Measurements from ENCODE around the gene NUDT22.

The NUDT22 gene

DNA sequence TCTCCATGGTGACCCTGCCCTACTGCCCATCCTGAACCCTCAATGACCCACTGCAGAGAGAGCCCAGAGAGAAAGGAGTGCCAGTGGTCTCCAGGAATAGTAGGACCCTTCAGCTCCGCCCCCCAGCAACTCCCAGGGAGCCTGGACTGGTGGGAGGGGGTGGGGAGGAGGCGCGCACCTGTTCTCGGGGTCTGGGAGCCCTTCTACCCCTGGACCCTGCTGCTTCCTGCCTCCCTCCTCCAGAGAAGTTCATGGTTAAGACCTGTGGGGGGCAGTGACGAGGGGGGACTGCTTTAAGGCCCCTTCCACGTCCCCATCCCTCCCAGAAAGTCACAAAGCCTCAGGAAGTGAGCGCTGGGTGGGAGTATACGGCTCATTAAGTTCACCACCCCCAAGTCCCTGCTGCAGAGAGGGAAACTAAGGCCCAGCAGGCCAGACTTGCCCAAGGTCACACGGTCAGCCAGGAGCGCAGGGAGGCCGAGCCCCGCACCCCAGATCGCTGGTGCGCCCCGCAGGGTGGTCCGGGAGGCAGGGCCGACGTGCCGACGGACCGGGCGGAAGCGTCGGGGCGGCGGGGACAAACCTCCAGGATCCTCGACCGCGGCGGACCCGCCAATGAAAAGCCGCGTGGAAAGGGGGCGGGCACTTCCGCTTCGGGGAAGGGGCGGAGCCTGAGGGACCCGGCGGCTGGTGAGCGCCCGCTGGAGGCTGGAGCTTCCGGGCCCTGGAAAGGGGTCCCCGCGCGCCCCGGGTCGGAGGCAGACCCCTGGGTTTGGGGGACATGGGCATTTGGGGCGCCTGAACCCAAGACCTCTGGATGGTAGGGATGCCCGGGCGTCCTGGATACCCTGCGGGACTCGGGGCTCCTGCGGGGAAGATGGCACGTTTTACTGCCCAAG, at the start of gene NUDT22, which contains the start of gene TRPT1:
Gene NUDT22, plus strand, starts transcription at position 667 of the 899 bp plus-strand sequence. CDS start 379 bp downstream, outside the sequence.
Gene TRPT1, minus strand, starts transcription at position 579 of the 899 bp plus-strand sequence. Its CDS starts 326 bp downstream, at position 253.
- DNase-seq (ENCODE audit: low read depth in 2 of 2), result peak; percentile 82 to 84

- DNase-seq (ENCODE audit: low read depth in 2 of 2), result no peak
Measured at GRCh38 chr11:64176751-64177150, 49.3 kb upstream of the NUDT22 start.

- no peak for DNase-seq (ENCODE audit: low read depth in 2 of 2)
Measured at GRCh38 chr11:64178203-64178602, 47.9 kb upstream of the NUDT22 start.

- DNase-seq (ENCODE audit: low read depth in 2 of 2), result no peak
Measured at GRCh38 chr11:64178951-64179639, 47.0 kb upstream of the NUDT22 start.

DNA sequence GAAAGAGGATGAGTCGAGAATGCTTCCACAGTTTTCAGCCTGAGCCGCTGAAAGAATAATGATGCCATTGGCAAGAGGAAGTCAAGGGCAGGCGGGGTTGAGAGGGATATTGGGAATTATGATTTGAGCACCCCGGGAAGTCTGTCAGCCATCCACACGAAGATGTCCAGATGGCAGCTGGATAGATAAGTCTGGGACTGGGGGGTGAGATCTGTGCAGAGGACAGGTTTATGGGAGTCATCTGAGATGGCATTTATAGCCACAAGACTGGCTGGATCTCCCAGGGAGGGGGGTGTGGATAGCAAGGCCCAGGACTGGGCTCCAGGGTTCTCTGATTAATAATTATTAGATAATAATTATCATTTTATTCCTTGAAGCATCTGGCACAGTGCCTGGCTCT, 45.2 kb upstream of the NUDT22 start:
- no peak for DNase-seq (ENCODE audit: low read depth in 2 of 2)

- no peak for DNase-seq (ENCODE audit: low read depth in 2 of 2)
Measured at GRCh38 chr11:64181506-64182411, 44.3 kb upstream of the NUDT22 start.

GRCh38 chr11:64183890-64184289, 42.2 kb upstream of the NUDT22 start:
- DNase-seq (ENCODE audit: low read depth in 2 of 2), result no peak

DNA sequence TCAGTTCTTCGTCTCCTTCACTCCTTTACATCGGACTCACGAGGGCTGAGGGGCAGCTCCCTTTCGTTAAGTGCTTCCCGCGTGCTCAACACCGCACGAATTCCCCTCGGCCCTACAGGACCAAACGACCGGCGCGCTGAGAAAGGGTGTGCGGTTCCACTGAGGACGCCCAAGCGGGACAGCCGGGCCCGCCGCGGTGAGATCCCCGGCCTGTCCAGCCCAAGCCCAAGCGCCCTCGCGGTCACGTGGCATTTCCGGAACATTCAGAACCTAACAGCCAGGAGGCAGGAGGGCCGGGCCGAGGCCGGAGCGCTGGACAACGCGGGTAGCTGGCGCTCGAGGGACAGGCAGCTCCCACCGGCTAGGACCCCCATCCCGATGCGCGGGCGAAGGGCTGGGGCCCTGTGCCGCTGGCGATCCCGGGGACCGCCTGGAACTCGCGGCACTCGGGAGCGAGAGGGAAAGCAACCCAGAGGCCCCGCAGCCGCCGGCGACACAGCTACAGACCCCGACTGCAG, 40.8 kb upstream of the NUDT22 start:
- no peak for DNase-seq (ENCODE audit: low read depth in 2 of 2)

DNA sequence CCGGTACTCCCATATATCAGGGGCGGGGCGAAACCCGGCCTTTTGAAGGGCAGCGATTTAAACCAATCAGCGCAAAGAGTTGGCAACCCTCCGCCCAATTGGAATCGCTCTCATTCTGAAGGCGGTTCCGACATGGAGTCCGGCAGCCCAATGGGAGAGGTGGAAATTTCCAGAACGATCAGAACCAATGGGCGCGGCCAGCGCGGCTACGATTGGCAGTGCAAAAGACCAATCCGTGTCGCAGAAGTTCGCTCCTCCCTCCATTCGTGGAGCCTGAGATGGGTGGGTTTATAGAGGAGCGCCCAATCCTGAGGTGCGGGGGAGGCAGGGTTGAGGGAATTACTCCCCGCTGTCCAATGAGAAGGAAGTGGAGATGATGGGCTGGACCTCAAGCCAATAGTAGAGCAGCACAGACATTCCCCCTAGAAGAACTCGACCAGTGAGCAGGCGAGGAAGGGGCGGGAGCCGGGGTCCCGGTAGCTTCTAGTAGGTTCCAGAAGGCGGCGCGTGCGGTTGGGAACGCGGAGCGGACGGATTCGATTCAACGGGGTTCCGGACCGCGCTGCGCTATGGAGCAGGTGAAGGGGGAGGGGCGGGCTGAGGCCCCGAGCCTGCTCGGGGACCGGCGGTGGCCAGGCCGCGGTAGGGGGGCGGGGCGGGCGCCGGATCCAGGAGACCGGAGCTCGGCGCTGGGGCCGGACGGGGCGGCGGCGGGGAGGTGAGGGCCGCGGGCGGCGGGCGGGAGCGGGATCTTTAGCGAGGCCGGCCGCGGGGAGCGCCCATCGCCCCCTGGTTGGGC, 40.2 kb upstream of the NUDT22 start, which contains the start of gene STIP1:
Gene STIP1, plus strand, starts transcription at position 479 of the 799 bp plus-strand sequence. Its CDS starts 91 bp downstream, at position 570.
- DNase-seq (ENCODE audit: low read depth in 2 of 2), result peak; percentile 98 to 99

DNA sequence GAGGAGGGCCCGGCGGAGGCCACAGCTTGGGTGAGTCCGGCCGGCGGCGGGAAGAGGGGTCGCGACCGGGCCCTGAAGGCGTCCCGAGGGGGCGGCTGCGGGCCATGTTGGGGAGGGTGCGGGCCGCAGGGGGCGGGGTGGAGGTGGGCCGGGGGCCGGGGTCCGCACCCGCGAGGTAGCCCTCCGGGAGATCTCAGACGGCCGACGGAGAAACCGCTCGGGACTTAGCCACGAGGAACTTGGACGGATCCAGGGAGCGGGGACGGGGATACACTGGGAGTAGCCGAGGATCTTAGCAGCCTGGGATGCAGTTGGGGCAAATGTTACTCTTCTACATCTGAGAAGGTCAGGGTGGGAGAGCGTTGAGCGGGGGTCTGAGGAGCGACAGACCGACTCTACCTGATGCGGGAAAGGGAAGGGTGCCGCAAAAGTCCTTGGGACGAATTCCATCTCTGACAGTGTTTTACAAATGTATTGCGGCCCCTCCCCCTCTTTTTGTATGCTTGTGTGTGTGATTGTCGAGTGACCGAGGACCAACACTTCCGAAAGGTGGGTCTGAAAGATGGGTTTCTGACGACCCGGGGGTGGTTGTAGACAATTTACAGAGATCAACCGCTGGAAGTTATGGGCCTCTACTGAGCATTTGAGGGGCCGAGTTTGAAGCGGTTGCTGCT, 39.4 kb upstream of the NUDT22 start:
- no peak for DNase-seq (ENCODE audit: low read depth in 2 of 2)

GRCh38 chr11:64192434-64192833, 33.6 kb upstream of the NUDT22 start:
- DNase-seq (ENCODE audit: low read depth in 2 of 2), result no peak

- no peak for DNase-seq (ENCODE audit: low read depth in 2 of 2)
Measured at GRCh38 chr11:64196626-64197025, 29.4 kb upstream of the NUDT22 start.

- DNase-seq (ENCODE audit: low read depth in 2 of 2), result no peak
Measured at GRCh38 chr11:64198511-64198910, 27.6 kb upstream of the NUDT22 start.

DNA sequence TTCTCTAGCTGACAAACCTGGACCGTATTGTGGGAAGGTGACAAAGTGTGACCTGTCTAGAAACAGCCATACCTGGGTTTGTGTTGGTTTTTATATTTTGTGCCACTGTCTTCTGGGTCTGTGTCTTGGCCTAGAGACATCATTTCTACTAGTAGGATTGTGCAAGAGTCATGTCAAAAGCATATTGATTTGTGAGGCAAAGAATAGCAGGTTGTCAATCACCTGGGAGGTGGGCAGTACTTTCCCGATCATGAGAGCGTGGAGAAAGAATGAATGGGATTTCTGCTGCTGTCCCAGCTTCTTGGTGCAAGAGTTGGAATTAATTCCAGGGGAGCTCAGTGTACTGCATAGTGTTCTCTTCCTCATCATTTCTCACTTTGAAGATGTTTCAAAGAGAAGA, 24.5 kb upstream of the NUDT22 start:
- DNase-seq (ENCODE audit: low read depth in 2 of 2), result no peak

DNA sequence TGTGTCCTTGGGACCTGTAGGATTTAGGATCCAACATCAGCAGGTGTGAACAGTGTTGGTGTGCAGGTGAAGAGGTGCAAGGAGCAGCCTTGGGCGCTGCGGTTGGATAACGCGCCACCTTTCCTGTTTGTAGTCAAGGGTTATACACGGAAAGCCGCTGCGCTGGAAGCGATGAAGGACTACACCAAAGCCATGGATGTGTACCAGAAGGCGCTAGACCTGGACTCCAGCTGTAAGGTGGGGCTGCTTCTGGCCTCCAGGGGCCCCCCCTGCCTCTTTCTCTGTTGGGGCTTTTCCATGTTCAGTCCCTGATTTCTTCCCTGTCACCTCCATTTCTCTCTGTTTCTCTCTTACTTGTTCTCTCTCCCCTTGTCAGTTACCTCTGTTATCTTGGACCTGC, 23.1 kb upstream of the NUDT22 start:
- DNase-seq (ENCODE audit: low read depth in 2 of 2), result no peak

DNA sequence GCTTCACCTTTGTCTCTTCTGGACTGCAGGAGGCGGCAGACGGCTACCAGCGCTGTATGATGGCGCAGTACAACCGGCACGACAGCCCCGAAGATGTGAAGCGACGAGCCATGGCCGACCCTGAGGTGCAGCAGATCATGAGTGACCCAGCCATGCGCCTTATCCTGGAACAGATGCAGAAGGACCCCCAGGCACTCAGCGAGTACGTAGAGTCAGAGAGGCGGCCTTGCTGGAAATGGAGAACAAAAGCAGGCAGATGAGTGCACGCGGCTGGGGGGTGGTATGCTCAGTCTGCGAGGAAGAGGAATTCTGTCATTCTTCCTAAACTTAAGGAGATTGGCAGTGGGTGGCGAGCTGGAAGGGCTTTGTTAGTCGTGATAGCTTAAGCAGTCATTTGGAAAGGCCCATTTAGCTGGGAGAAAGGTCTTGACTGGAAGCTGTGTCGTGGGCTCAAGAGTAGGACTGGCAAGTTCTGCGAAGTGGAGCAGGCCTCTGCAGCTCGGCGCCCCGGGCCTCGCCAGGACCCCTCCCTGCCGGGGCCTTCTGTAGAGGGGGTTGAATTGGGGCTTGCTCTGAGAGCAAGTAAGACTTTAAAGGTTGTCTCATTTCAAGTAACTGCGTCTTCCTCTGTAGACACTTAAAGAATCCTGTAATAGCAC, 22.5 kb upstream of the NUDT22 start:
- DNase-seq (ENCODE audit: low read depth in 2 of 2), result no peak

DNA sequence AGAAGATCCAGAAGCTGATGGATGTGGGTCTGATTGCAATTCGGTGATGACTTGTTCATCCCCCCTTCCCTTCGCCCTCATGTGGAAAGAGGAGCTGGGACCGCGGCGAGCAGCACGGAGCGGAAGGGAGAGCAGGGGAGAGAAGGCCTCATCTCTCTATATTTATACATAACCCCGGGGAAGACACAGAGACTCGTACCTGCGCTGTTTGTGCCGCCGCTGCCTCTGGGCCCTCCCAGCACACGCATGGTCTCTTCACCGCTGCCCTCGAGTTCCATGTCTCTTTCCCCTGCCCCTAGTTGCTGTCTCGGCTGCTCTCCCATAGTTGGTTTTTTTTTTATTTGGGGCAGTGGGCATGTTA, 22.0 kb upstream of the NUDT22 start:
- no peak for DNase-seq (ENCODE audit: low read depth in 2 of 2)

DNA sequence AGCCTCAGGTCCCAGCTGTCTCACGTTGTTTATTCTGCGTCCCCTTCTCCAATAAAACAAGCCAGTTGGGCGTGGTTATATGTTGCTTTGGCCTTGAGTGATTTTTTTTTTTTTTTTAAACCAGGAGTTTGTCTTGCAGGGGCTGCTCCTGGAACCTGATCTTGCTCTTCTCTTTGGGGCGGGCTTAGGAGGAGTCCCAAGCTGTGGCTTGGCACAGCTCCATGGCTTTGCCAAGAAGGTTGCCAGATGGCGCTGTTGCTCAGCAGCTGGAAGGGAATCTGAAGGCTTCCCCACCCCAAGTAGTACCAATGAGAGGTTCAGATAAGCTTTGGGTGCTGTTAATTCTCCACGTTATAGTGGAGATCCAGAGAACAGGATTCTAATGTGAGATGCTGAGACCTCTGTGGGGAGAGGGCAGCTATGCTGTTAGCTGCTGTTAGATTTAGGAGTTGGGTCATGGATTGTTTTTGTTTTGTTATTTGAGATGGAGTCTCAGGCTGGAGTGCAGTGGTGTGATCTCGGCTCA, 21.5 kb upstream of the NUDT22 start:
- peak; percentile 58 to 70 for DNase-seq (ENCODE audit: low read depth in 2 of 2)
